Muscle of arm (tissue), 12 donors: ENCODE data around the gene ARRDC1. TPM values are rescaled to one million over a fixed set of nuclear protein-coding genes. Genes with fewer than 3 reads are reported as not detected.

Experiments used
- DNase-seq: peaks from one replicate; pipeline ENCODE4 v3.0.0-alpha.2; 2013
- polyA plus RNA-seq, 12 donors: library from polyadenylated mRNA; unstranded; fragments of 120-200 nt; gene quantifications; one replicate each; pipeline ENCODE4 v1.2.1, GENCODE V29; 2013; ENCODE audit not compliant: insufficient read length in 12 of 12

ARRDC1 gene
- polyA plus RNA-seq, 12 donors = 18.7 to 71.0 (median 33.4) TPM; not detected in 1

GRCh38 chr9:137632230-137633161 is 27.0 kb downstream of the ARRDC1 start:
- DNase-seq = no peak

GRCh38 chr9:137634016-137634415 is 28.5 kb downstream of the ARRDC1 start:
- DNase-seq = no peak

- DNase-seq = no peak
These were observed 33.2 kb downstream of the ARRDC1 start for GRCh38 chr9:137638680-137639079.

GRCh38 chr9:137639303-137640051 is 34.0 kb downstream of the ARRDC1 start:
- no peak for DNase-seq

GRCh38 chr9:137640862-137641261 is 35.4 kb downstream of the ARRDC1 start:
- no peak for DNase-seq

- DNase-seq = no peak
These were observed 36.7 kb downstream of the ARRDC1 start for GRCh38 chr9:137642118-137642601.

- no peak for DNase-seq
These were observed 37.4 kb downstream of the ARRDC1 start for GRCh38 chr9:137642892-137643291.

GRCh38 chr9:137643921-137644320 is 38.4 kb downstream of the ARRDC1 start:
- no peak for DNase-seq

- no peak for DNase-seq
These were observed 39.7 kb downstream of the ARRDC1 start for GRCh38 chr9:137645211-137645610.

- no peak for DNase-seq
These were observed 40.9 kb downstream of the ARRDC1 start for GRCh38 chr9:137646341-137646740.

- no peak for DNase-seq
These were observed 41.7 kb downstream of the ARRDC1 start for GRCh38 chr9:137647096-137647714.

GRCh38 chr9:137648396-137648795 is 42.9 kb downstream of the ARRDC1 start:
- no peak for DNase-seq

- no peak for DNase-seq
These were observed 44.1 kb downstream of the ARRDC1 start for GRCh38 chr9:137649553-137649952.

GRCh38 chr9:137650259-137650658 is 44.8 kb downstream of the ARRDC1 start:
- no peak for DNase-seq

- no peak for DNase-seq
These were observed 45.3 kb downstream of the ARRDC1 start for GRCh38 chr9:137650779-137651178.

- no peak for DNase-seq
These were observed 50.9 kb downstream of the ARRDC1 start for GRCh38 chr9:137656416-137656815.

- DNase-seq = no peak
These were observed 52.1 kb downstream of the ARRDC1 start for GRCh38 chr9:137657606-137658005.

- DNase-seq = no peak
These were observed 53.3 kb downstream of the ARRDC1 start for GRCh38 chr9:137658781-137659180.

GRCh38 chr9:137660144-137660543 is 54.7 kb downstream of the ARRDC1 start:
- no peak for DNase-seq

GRCh38 chr9:137663584-137663983 is 58.1 kb downstream of the ARRDC1 start:
- DNase-seq = no peak

- DNase-seq = no peak
These were observed 59.2 kb downstream of the ARRDC1 start for GRCh38 chr9:137664676-137665075.
